Omental fat pad (tissue), 4 donors: ENCODE measurements around the gene CLDN8. TPM values are rescaled to one million over a fixed set of nuclear protein-coding genes. Genes with fewer than 3 reads are reported as not detected.

Experiments
- ATAC-seq: fragments of 150-250 bp; one replicate; pipeline ENCODE4 v1.9.1; 2016; ENCODE audit warnings: mild to moderate bottlenecking, moderate library complexity; ENCODE audit not compliant: low FRiP score
- DNase-seq: peaks from one replicate; pipeline ENCODE4 v3.0.0-alpha.2; 2019; ENCODE audit warnings: low spot score
- CTCF ChIP-seq, 3 donors: fragments of 450-650 bp; IDR thresholded peaks; one replicate each; pipeline ENCODE4 v1.5.1; 2016 to 2017; ENCODE audit warnings: antibody characterized with exemption in 3 of 3, mild to moderate bottlenecking in 3 of 3, moderate library complexity in 2 of 3
- total RNA-seq, 4 donors: library from RNA; depleted of rRNA; stranded (reverse); fragments of >200 nt; gene quantifications; one replicate each; pipeline ENCODE4 v1.1.0, GENCODE V29; 2016

The CLDN8 gene
- total RNA-seq, 4 donors from 2014 or later: not detected

GRCh38 chr21:30232011-30232410, 16.1 kb upstream of the CLDN8 start:
- no peak for ATAC-seq

DNA sequence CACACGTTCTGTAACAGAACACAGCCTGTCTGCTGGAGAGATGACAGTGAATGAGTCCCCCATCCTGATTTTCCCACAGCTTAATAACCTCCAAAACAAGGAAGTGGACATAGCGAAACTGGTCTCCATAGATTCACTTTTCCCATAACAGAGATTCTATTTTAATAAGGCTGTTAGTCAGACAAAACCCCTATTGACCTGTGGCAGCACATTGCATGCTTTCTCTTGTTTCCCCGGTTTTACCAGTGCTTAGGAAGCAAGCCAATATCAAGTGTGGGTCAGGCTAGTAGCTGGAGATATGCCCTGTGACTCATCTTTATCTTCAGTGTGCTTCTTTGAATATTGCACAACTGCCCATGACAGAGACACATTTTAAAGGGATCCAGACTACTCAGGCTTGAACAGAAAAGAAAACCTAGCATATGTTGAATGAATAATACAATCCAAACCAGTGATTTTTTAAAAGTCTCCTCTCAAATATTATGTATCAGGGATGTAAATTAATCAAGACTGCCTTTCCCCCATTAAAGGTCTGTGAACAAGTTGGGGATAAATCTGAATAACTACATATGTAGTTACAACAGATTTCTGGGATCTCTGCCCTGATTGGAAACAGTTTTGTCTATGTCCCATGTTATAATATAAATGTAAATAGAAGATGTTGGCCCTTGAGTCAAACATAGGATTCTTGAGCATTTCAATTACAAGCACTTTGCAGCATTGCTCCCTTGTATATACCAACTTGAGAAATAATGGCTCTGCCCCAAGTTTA, 11.9 kb upstream of the CLDN8 start:
- ATAC-seq (peak; percentile 100), DNase-seq (no peak)
- TF ChIP-seq CTCF (IDR thresholded peaks at IDR 0.05): no peak

More at GRCh38 chr21:30232011-30232410, 16.1 kb upstream of the CLDN8 start:
- TF ChIP-seq CTCF (IDR thresholded peaks at IDR 0.05): no peak
- no peak for DNase-seq

DNA sequence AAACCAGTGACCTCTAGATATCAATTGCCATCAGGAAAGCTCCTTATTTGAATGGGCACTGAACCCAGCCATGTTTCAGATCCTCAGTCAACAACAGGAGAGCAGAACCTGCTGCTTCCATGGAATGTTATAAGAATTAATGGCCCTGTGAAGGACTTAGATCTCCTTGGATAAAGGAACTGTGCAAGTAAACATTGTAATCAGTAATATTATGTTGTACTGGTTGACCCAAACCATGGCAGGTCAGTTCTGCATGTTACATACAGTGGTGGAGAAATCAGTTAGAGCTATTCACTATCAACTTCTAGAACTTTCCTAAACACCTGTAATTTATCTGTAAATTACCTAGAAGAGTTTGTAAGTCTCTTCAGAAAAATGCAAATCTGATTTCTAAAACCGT, 11.2 kb upstream of the CLDN8 start:
- no peak for ATAC-seq
- no peak for TF ChIP-seq CTCF (IDR thresholded peaks at IDR 0.05)

DNA sequence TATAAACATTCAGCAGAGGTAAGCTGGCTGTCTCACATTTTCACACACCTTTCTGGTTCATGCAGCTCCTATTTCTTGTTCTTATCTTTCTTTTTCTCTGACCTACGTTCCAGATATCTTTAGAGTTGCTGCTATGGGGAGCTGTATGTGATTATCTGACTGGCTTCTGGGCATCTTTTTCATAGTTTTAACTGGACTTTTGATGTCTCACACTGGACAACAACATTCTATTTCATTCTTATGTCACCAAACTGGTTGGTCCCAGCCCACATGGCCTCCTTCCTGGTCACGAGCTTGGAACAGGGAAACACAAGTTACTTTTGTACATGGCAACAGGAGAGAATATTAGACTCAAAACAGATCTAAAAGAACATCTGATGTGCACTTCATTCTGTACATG, 7.7 kb upstream of the CLDN8 start:
- ATAC-seq (no peak), DNase-seq (no peak)
- TF ChIP-seq CTCF (IDR thresholded peaks at IDR 0.05): no peak

More for the DNA sequence above, 11.2 kb upstream of the CLDN8 start:
- DNase-seq: no peak

GRCh38 chr21:30222724-30223123, 6.8 kb upstream of the CLDN8 start:
- TF ChIP-seq CTCF (IDR thresholded peaks at IDR 0.05): no peak
- ATAC-seq (no peak), DNase-seq (no peak)

DNA sequence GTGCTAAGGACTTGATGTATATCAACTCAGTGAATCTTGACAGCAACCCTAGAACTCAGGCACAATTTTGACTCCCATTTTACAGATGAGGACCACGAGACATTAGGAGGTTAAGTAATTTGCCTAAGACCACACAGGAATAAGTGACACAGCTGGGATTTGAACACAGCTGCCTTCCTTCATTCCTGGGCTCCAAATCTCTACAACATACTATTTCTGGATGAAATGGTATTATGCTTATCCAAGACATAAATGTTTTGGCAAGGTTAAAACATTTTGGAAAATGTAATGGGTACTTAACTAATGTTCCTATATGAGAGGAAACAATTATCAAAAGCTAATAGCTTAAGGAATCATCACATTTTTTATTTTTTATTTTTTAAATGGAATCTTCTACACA, 4.8 kb downstream of the CLDN8 start:
- DNase-seq (no peak), ATAC-seq (no peak)
- TF ChIP-seq CTCF (IDR thresholded peaks at IDR 0.05): no peak

- ATAC-seq (no peak), DNase-seq (no peak)
- no peak for TF ChIP-seq CTCF (IDR thresholded peaks at IDR 0.05)
Observed at GRCh38 chr21:30209601-30210000, 6.3 kb downstream of the CLDN8 start.
